CD14-positive monocyte (primary cell): Measurements from ENCODE around the gene MYO3B. TPM values are rescaled to one million over a fixed set of nuclear protein-coding genes. Genes with fewer than 3 reads are reported as not detected.
"Not testable (repeated sequence)": the region's sequence is repeated elsewhere in the genome, so short reads cannot be mapped to it uniquely, and the experiment has no call there.

ENCODE experiments used
- DNase-seq, 3 donors: peaks; one replicate each; pipeline ENCODE4 v3.0.0-alpha.2; 2011 to 2022
- H2AFZ ChIP-seq: 2 replicates; pipeline ENCODE4 v1.6.0; 2012; ENCODE audit warnings: mild to moderate bottlenecking, low read depth, low read length, inconsistent platforms; ENCODE audit not compliant: insufficient read depth, poor library complexity, severe bottlenecking
- H3K27ac ChIP-seq, 2 donors: 1 replicate in 1 of 2; 2 replicates in 1 of 2; pipeline ENCODE4 v1.5.1; 2012 to 2013; ENCODE audit warnings: low read length in 2 of 2, control low read depth in 1 of 2, inconsistent platforms in 1 of 2, low read depth in 1 of 2, mild to moderate bottlenecking in 1 of 2
- H3K27me3 ChIP-seq, 2 donors: one replicate each; pipeline versions ENCODE4 v1.6.0 to v1.6.1; 2011 to 2013; ENCODE audit warnings: low read length in 2 of 2; ENCODE audit not compliant: control insufficient read depth in 2 of 2, insufficient read depth in 2 of 2
- H3K36me3 ChIP-seq, 2 donors: replicated peaks in 1 of 2; 1 replicate in 1 of 2; 2 replicates in 1 of 2; pipeline versions ENCODE4 v1.5.1 to v1.6.1; 2012 to 2013; ENCODE audit warnings: low read length in 2 of 2, control low read depth in 1 of 2, inconsistent platforms in 1 of 2, mild to moderate bottlenecking in 1 of 2; ENCODE audit not compliant: insufficient read depth in 2 of 2, control insufficient read depth in 1 of 2
- H3K4me1 ChIP-seq, 2 donors: 1 replicate in 1 of 2; 2 replicates in 1 of 2; pipeline versions ENCODE4 v1.5.1 to v1.6.1; 2012 to 2013; ENCODE audit warnings: low read length in 2 of 2, control low read depth in 1 of 2, inconsistent platforms in 1 of 2, mild to moderate bottlenecking in 1 of 2, moderate library complexity in 1 of 2; ENCODE audit not compliant: insufficient read depth in 2 of 2, control insufficient read depth in 1 of 2
- H3K4me2 ChIP-seq: replicated peaks from 2 replicates; pipeline ENCODE3; 2012; ENCODE audit warnings: low read length, moderate library complexity, mild to moderate bottlenecking; ENCODE audit not compliant: poor library complexity, severe bottlenecking; ENCODE audit errors: extremely low read depth
- H3K4me3 ChIP-seq, 3 experiments: fragments of 200-600 bp in 1 of 3; sonication (generic) in 1 of 3; replicated peaks in 1 of 3; 1 replicate in 2 of 3; 2 replicates in 1 of 3; pipeline ENCODE4 v1.5.1; 2011 to 2013; ENCODE audit warnings: low read length in 3 of 3, mild to moderate bottlenecking in 3 of 3, control low read depth in 2 of 3, low read depth in 2 of 3, inconsistent platforms in 1 of 3, moderate library complexity in 1 of 3
- H3K79me2 ChIP-seq: 2 replicates; pipeline ENCODE4 v1.6.0; 2012; ENCODE audit warnings: mild to moderate bottlenecking, control low read depth, inconsistent platforms, low read length, moderate library complexity; ENCODE audit not compliant: insufficient read depth
- H3K9ac ChIP-seq: 2 replicates; pipeline ENCODE4 v1.6.0; 2017; ENCODE audit warnings: low read length, mild to moderate bottlenecking; ENCODE audit not compliant: insufficient read depth, poor library complexity, severe bottlenecking
- H3K9me3 ChIP-seq, 2 donors: replicated peaks in 1 of 2; 1 replicate in 1 of 2; 2 replicates in 1 of 2; pipeline versions ENCODE4 v1.5.1 to v1.6.1; 2012 to 2013; ENCODE audit warnings: low read length in 2 of 2, control low read depth in 1 of 2; ENCODE audit not compliant: control insufficient read depth in 1 of 2, insufficient read depth in 1 of 2
- H4K20me1 ChIP-seq: 2 replicates; pipeline ENCODE4 v1.6.0; 2012; ENCODE audit warnings: mild to moderate bottlenecking, low read length, control low read depth, moderate library complexity; ENCODE audit not compliant: insufficient read depth
- H3K27ac Mint-ChIP-seq, 7 donors: one replicate each; pipeline ENCODE4 v1.8.0; 2020; ENCODE audit warnings: mild to moderate bottlenecking in 7 of 7, mixed read lengths in 7 of 7, moderate library complexity in 6 of 7, inconsistent platforms in 2 of 7
- H3K27me3 Mint-ChIP-seq, 3 donors: one replicate each; pipeline ENCODE4 v1.8.0; 2021 to 2022; ENCODE audit warnings: low read depth in 3 of 3, mild to moderate bottlenecking in 3 of 3, mixed read lengths in 3 of 3, moderate library complexity in 3 of 3, inconsistent platforms in 1 of 3
- H3K36me3 Mint-ChIP-seq, 2 donors: one replicate each; pipeline ENCODE4 v1.8.0; 2020; ENCODE audit warnings: mixed read lengths in 2 of 2, inconsistent platforms in 1 of 2, mild to moderate bottlenecking in 1 of 2
- H3K4me1 Mint-ChIP-seq: one replicate; pipeline ENCODE4 v1.8.0; 2020; ENCODE audit warnings: mild to moderate bottlenecking, mixed read lengths
- H3K4me3 Mint-ChIP-seq, 2 donors: one replicate each; pipeline ENCODE4 v1.8.0; 2020; ENCODE audit warnings: mild to moderate bottlenecking in 2 of 2, mixed read lengths in 2 of 2, moderate library complexity in 1 of 2
- H3K9me3 Mint-ChIP-seq, 7 donors: one replicate each; pipeline ENCODE4 v1.8.0; 2020 to 2022; ENCODE audit warnings: mixed read lengths in 7 of 7, mild to moderate bottlenecking in 6 of 7, moderate library complexity in 6 of 7, inconsistent platforms in 2 of 7
- CTCF ChIP-seq: fragments of 200-600 bp; IDR thresholded peaks from one replicate; pipeline ENCODE4 v1.8.0; 2022; ENCODE audit warnings: antibody characterized with exemption, mild to moderate bottlenecking
- whole genome bisulfite sequencing: methylation state at CpG from one replicate; pipeline ENCODE4 v1.1.5; 2013; ENCODE audit warnings: missing lambda C conversion rate; ENCODE audit not compliant: insufficient coverage; 5-methylcytosine and 5-hydroxymethylcytosine counted together
- intact Hi-C, 2 donors: fragments of 100-400 bp; cut with micrococcal nuclease; formaldehyde crosslinking; loops; one replicate each; pipeline versions ENCODE4 v1.15.0 to v1.15.1; 2023
- polyA plus RNA-seq, 3 donors: library from polyadenylated mRNA; depleted of rRNA in 1 of 3; unstranded in 2 of 3; stranded (reverse) in 1 of 3; fragments of 300-500 nt in 2 of 3; fragments of >200 nt in 1 of 3; fragmentation: Illumina TruSeq in 2 of 3; gene quantifications; 1 replicate in 2 of 3; 2 replicates in 1 of 3; pipeline ENCODE4 v1.2.3, GENCODE V29; 2012 to 2021

The MYO3B gene
- polyA plus RNA-seq, 3 donors = not detected

- Histone ChIP-seq H2AFZ (no peak overlapping the region), H3K36me3 (no peaks in the 10 kb centered on the region), H3K27ac (no peak overlapping the region), H3K9me3 (no peaks in the 10 kb centered on the region), H3K27me3 (no peaks in the 10 kb centered on the region), H3K9ac (no peak overlapping the region), H3K79me2 (no peaks in the 10 kb centered on the region), H4K20me1 (no peaks in the 10 kb centered on the region), H3K4me2 (no peak overlapping the region), H3K4me1 (no peaks in the 10 kb centered on the region), H3K4me3 (no peak overlapping the region)
- no peak for DNase-seq
- TF ChIP-seq CTCF = no peak
- Mint-ChIP-seq H3K4me3 (no peak overlapping the region), H3K36me3 (no peaks in the 10 kb centered on the region), H3K27me3 (peaks cover 0 to 2% (median 2%) of the 10 kb centered on the region in 3 donors), H3K27ac (no peak overlapping the region), H3K4me1 (no peaks in the 10 kb centered on the region), H3K9me3 (no peaks in the 10 kb centered on the region)
- WGBS = 92% methylated on average over 2 of the region's 3 CpGs
- intact Hi-C loops = no loop called here
Measured at GRCh38 chr2:170344663-170345346, 166.9 kb downstream of the MYO3B start.

GRCh38 chr2:170345607-170346006 is 167.7 kb downstream of the MYO3B start:
- H3K4me1 Mint-ChIP-seq = no peaks in the 10 kb centered on the region
- no peak overlapping the region for H3K27ac Mint-ChIP-seq
- Histone ChIP-seq H3K9ac (no peak overlapping the region), H3K27ac (no peak overlapping the region), H3K4me2 (no peak overlapping the region), H3K4me3 (no peak overlapping the region), H4K20me1 (no peaks in the 10 kb centered on the region), H3K79me2 (no peaks in the 10 kb centered on the region), H3K9me3 (no peaks in the 10 kb centered on the region), H3K4me1 (no peaks in the 10 kb centered on the region), H3K36me3 (no peaks in the 10 kb centered on the region), H2AFZ (no peak overlapping the region), H3K27me3 (no peaks in the 10 kb centered on the region)
- TF ChIP-seq CTCF = no peak
- intact Hi-C loops = no loop called here
- WGBS = no CpG with 5 or more reads among the region's 2 CpGs
- H3K36me3 Mint-ChIP-seq = no peaks in the 10 kb centered on the region
- no peak overlapping the region for H3K4me3 Mint-ChIP-seq
- no peak for DNase-seq
- H3K9me3 Mint-ChIP-seq = no peaks in the 10 kb centered on the region
- H3K27me3 Mint-ChIP-seq = peaks cover 0 to 2% (median 2%) of the 10 kb centered on the region in 3 donors

- H3K4me1 ChIP-seq, H4K20me1 ChIP-seq, H3K36me3 ChIP-seq, H3K4me2 ChIP-seq, H3K9ac ChIP-seq, H3K4me3 Mint-ChIP-seq, H3K27ac Mint-ChIP-seq, H3K27me3 ChIP-seq, H3K79me2 ChIP-seq, H3K36me3 Mint-ChIP-seq, H3K27ac ChIP-seq, H2AFZ ChIP-seq, H3K9me3 Mint-ChIP-seq, H3K27me3 Mint-ChIP-seq, H3K4me1 Mint-ChIP-seq, intact Hi-C loops, H3K9me3 ChIP-seq, DNase-seq, H3K4me3 ChIP-seq: not testable (repeated sequence)
- whole genome bisulfite sequencing = no CpG with 5 or more reads among the region's 5 CpGs
Measured at GRCh38 chr2:170349269-170349668, 171.3 kb downstream of the MYO3B start.
